GM19099 (cell line): ENCODE results near the gene P2RX3.

ENCODE experiments used
- POLR2A ChIP-seq: IDR thresholded peaks from 3 replicates; pipeline ENCODE4 v1.6.1; 2011; ENCODE audit warnings: low read depth; ENCODE audit not compliant: insufficient read length; ENCODE audit errors: extremely low read depth

P2RX3 gene

GRCh38 chr11:57405271-57405860 is 67.2 kb downstream of the P2RX3 start:
- no peak for TF ChIP-seq POLR2A

GRCh38 chr11:57406337-57406904 is 68.3 kb downstream of the P2RX3 start:
- TF ChIP-seq POLR2A, result no peak

DNA sequence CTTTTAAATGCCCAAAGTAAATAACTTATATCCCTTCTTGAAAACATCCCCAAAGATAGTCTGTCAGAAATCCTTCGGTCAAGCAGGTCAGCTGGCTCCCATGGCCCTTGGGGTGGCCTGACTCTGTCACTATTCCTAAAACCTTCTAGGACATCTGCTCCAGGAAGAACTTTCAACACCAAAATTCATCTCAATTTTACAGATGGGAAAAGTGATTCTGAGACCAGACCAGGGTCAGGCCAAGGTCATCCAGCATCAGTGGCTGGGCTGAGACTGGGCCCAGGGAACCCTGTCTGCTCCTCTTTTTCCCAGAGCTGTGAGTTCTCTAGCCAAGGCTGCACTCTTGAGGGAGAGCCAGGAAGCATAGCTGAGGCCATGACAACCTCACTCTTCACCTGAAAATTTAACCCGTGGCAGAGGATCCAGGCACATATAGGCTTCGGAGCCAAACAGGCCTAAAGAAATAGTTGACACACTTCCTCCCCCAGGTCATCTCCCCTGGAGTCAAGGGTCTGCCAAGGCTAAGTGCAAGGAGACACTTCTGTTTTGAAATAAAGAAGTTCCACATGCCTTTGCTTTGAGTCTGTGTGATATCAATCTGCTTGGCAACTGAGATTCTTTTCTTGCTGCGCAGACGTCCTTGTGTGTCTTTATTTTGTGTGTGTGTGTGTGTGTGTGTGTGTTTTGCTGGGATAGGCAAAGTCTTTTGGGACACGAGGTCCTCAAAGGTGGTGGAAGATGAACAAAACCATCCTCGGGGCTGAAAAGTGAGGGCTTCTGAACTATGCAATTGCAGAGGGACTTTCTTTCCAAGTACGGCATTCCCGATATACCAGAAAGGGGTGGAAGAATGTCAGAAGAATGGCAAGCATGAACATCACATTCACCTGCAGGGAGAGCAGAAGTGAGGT is 69.1 kb downstream of the P2RX3 start:
- TF ChIP-seq POLR2A, result no peak

GRCh38 chr11:57407941-57408475 is 69.9 kb downstream of the P2RX3 start:
- TF ChIP-seq POLR2A, result no peak

GRCh38 chr11:57408771-57409170 is 70.6 kb downstream of the P2RX3 start:
- no peak for TF ChIP-seq POLR2A

GRCh38 chr11:57409321-57410100 is 71.4 kb downstream of the P2RX3 start:
- no peak for TF ChIP-seq POLR2A

DNA sequence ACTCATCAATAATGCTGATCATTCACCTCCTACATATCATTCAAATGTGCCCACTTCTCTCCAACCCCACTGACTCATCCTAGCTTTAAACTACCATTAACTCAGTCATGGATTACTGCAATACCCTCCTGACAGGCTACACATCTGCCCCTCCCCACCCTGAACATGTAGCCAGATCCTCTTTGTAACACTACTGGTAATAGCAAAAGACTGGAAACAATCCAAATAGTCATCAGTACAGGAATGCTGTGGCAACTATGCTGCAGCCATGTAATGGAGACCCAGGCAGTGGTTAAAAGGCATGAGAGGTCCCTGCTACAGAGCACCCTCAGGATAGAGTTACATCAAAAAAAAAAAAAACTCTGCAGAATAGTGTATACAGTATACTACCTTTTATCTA is 72.1 kb downstream of the P2RX3 start:
- TF ChIP-seq POLR2A, result no peak

GRCh38 chr11:57413681-57414080 is 75.5 kb downstream of the P2RX3 start:
- no peak for TF ChIP-seq POLR2A

DNA sequence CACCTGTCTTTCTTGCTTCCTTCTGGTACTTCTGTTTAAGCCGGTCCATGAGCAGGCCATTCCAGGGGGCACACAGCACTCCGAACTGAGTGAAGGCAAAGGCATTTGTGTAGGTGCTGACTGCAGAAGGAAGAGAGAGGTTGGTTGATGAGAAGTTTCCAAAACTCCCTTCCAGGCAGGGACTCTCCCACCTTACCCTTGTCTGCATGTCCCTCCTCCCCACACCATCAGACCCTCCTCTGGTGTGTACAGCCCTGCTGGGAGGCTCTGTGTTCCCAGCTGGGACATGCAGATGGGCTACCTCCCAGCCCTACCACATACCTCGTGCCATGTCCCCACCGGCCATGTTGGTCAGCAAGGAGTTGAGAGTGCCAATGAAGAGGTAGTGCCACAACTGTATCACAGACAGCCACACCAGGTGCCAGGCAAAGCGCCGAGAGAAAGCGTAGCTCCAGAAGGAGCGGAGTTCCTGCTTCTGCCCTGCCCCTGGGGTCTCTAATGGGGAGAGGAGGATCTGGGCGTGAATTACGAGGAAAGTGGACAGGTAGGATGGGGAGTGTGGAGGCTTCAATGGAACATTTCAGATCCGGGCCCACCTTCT is 76.6 kb downstream of the P2RX3 start:
- TF ChIP-seq POLR2A, result peak; percentile 7

DNA sequence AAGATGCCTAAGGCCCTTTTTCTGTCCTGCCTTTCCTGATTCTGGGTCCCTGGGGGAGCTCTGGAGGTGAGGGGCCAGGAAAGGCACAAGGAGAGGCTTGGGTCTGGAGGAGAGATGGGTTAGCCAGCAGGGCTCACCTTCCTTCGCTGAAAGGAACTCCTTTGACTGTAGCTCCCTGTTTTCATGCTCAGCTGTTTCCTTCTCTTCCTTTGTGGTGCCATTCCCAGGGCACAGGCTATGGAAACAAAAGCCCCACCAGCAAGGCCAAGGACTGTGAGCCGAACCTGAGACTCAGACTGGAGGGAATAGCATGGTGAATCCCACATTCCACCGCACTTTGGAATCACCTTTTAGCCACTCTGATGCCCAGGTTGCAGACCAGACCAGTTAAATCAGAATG is 78.3 kb downstream of the P2RX3 start:
- TF ChIP-seq POLR2A, result no peak

DNA sequence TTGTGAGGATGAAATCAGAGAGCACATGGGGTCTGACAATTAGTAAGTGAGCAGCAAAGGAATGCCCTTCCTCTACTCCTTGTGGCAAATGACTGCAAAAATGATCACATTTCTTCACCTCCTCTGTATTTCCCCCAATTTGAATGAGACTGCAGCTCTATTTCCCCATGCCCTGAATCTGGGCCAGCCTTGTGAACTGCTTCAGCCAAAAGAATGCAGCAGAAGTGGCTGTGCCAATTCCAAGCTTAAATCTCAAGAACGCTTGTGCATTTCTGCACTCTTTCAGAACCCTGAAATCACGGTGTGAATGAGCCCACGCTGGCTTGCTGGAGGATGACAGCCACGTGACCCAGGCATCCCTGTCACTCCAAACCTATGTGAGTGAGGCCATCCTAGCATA is 78.9 kb downstream of the P2RX3 start:
- no peak for TF ChIP-seq POLR2A

DNA sequence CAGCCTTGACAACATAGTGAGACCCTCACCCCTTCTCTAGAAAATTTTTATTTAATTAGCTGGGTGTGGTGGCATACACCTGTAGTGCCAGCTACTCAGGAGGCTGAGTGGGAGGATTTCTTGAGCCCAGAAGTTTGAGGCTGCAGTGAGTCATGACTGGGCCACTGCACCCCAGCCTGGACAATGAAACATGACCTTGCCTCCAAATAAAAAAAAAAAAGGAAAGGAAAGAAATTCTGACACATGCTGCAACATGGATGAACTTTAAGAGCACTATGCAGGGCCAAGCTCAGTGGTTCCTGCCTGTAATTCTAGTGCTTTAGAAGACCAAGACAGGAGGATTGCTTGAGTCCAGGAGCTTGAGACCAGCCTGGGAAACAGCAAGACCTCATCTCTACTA is 80.0 kb downstream of the P2RX3 start:
- TF ChIP-seq POLR2A, result no peak

DNA sequence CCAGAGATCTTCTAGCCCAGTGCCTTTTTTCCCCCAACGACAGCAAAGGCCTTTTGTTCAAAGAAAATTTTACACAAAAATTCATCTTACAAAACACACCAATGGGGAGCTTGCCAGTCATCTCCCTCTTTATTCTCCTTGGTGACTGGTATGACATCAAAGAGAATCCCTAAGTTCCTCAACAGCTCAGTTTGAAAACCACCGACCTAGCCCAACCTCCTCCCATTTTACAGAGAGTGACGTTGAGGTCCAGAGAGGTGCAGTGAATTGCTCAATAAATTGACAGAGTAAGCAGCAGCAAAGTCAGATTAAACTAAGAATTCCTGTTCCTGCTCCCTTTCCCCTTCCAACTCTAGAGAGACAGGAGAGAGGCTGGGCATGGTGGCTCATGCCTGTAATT is 81.0 kb downstream of the P2RX3 start:
- TF ChIP-seq POLR2A, result no peak

GRCh38 chr11:57421066-57421465 is 82.9 kb downstream of the P2RX3 start:
- no peak for TF ChIP-seq POLR2A

DNA sequence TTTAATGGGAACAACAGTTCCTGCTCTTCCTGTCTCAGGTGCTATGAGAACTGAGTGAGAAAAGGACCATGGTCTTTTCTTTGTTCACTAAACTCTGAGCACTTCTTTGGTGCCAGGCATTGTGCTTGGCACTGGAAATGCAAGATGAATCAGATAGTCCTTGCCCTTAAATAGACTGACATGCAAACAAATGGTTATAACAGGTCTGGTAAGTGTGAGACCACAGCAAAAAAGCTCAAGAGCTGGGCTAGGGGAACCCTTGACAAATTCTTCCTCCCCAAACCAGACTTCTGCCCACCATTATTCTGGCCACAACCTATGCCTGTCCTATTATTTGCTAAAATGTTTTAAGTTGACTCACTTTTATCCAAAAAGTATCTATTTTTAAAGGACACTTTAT is 83.7 kb downstream of the P2RX3 start:
- TF ChIP-seq POLR2A, result no peak
